Measurements from ENCODE around the gene DDX47. TPM values are rescaled to one million over a fixed set of nuclear protein-coding genes. Genes with fewer than 3 reads are reported as not detected.

The DDX47 gene
- total and polyA plus RNA-seq, 9 of the 15 experiments (the other 6 are each of a cell fraction or from before 2014, with no cell fraction given) = 39.4 to 186 (median 64.4) TPM

GRCh38 chr12:12813120-12814101, at the start of gene DDX47 (continued):
- TF ChIP-seq ARID3A (IDR thresholded peaks at IDR 0.05; ENCODE audit: borderline replicate concordance, low read depth, low read length) = peak; percentile 35; the same call in 1 of the 2 replicates
- TF ChIP-seq, protein P1, sequence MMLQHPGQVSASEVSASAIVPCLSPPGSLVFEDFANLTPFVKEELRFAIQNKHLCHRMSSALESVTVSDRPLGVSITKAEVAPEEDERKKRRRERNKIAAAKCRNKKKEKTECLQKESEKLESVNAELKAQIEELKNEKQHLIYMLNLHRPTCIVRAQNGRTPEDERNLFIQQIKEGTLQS (IDR thresholded peaks at IDR 0.05) = no peak
- TF ChIP-seq, protein P1 (CRISPR knock-in tag; conservative IDR thresholded peaks at IDR 0.05) = no peak
- TF ChIP-seq RNF2 (IDR thresholded peaks at IDR 0.05) = no peak
- 0 out of 2 replicates have a peak, but pooled peaks have one; percentile 10 for TF ChIP-seq CBFB (CRISPR knock-in tag; IDR thresholded peaks at IDR 0.05)
- TF ChIP-seq EP300 (IDR thresholded peaks at IDR 0.05; ENCODE audit: low read length) = 0 out of 2 replicates have a peak, but pooled peaks have one; percentile 12
- no peak for TF ChIP-seq NR1H2 (CRISPR knock-in tag; IDR thresholded peaks at IDR 0.05)
- peak; percentile 97 for TF ChIP-seq HCFC1 (IDR thresholded peaks at IDR 0.05; ENCODE audit: low read depth, low read length)
- TF ChIP-seq, protein P2, sequence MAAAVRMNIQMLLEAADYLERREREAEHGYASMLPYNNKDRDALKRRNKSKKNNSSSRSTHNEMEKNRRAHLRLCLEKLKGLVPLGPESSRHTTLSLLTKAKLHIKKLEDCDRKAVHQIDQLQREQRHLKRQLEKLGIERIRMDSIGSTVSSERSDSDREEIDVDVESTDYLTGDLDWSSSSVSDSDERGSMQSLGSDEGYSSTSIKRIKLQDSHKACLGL (CRISPR knock-in tag; IDR thresholded peaks at IDR 0.05; ENCODE audit: borderline replicate concordance, poor library complexity, severe bottlenecking) = peak; percentile 92
- TF ChIP-seq SMC3 (conservative IDR thresholded peaks at IDR 0.05; ENCODE audit: insufficient read depth, low read depth, low read length) = peak; percentile 40; the same call in 1 of the 2 replicates
- TF ChIP-seq TCF3 (CRISPR knock-in tag; IDR thresholded peaks at IDR 0.05) = peak; percentile 32; the same call in 1 of the 2 replicates
- TF ChIP-seq, protein P3, sequence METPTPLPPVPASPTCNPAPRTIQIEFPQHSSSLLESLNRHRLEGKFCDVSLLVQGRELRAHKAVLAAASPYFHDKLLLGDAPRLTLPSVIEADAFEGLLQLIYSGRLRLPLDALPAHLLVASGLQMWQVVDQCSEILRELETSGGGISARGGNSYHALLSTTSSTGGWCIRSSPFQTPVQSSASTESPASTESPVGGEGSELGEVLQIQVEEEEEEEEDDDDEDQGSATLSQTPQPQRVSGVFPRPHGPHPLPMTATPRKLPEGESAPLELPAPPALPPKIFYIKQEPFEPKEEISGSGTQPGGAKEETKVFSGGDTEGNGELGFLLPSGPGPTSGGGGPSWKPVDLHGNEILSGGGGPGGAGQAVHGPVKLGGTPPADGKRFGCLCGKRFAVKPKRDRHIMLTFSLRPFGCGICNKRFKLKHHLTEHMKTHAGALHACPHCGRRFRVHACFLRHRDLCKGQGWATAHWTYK (CRISPR knock-in tag; IDR thresholded peaks at IDR 0.05) = no peak
- peak; percentile 72 for TF ChIP-seq TAF7 (tag; IDR thresholded peaks at IDR 0.05)
- TF ChIP-seq ATF7 (IDR thresholded peaks at IDR 0.05) = peak; percentile 50; the same call in 1 of the 2 replicates
- TF ChIP-seq PRDM10 (IDR thresholded peaks at IDR 0.05; ENCODE audit: partially characterized antibody) = peak; percentile 2
- peak; percentile 63; the same call in 1 of the 2 replicates for TF ChIP-seq CREB1 (IDR thresholded peaks at IDR 0.05)
- peak; percentile 81 for TF ChIP-seq CREB1 (CRISPR knock-in tag; IDR thresholded peaks at IDR 0.05)
- TF ChIP-seq ZFX (CRISPR knock-in tag; IDR thresholded peaks at IDR 0.05) = peak; percentile 87
- TF ChIP-seq MAFK (IDR thresholded peaks at IDR 0.05; ENCODE audit: low read length) = 0 out of 2 replicates have a peak, but pooled peaks have one; percentile 14
